Parathyroid adenoma (tissue), 2 donors: ENCODE measurements around the gene SRSF6.

Source experiments
- H2AFZ ChIP-seq: fragments of 300-600 bp; sonication (generic); one replicate; pipeline ENCODE4 v1.7.0; 2017; ENCODE audit warnings: antibody characterized with exemption, mild to moderate bottlenecking
- H3K27ac ChIP-seq: fragments of 300-600 bp; sonication (generic); one replicate; pipeline ENCODE4 v1.7.0; 2017
- H3K27me3 ChIP-seq: fragments of 300-600 bp; sonication (generic); one replicate; pipeline ENCODE4 v1.7.0; 2017; ENCODE audit warnings: low read length; ENCODE audit not compliant: control insufficient read depth, insufficient read depth
- H3K36me3 ChIP-seq: fragments of 300-600 bp; sonication (generic); one replicate; pipeline ENCODE4 v1.7.0; 2017; ENCODE audit warnings: low read length; ENCODE audit not compliant: control insufficient read depth, insufficient read depth
- H3K4me1 ChIP-seq: fragments of 300-600 bp; sonication (generic); one replicate; pipeline ENCODE4 v1.7.0; 2017; ENCODE audit warnings: control low read depth
- H3K4me2 ChIP-seq: fragments of 300-600 bp; sonication (generic); one replicate; pipeline ENCODE4 v1.7.0; 2017; ENCODE audit warnings: low read length
- H3K4me3 ChIP-seq: fragments of 300-600 bp; sonication (generic); one replicate; pipeline ENCODE4 v1.7.0; 2017; ENCODE audit warnings: low read depth, low read length
- H3K79me2 ChIP-seq: fragments of 300-600 bp; sonication (generic); one replicate; pipeline ENCODE4 v1.7.0; 2017; ENCODE audit warnings: control low read depth
- H3K9ac ChIP-seq: fragments of 300-600 bp; sonication (generic); one replicate; pipeline ENCODE4 v1.7.0; 2017; ENCODE audit warnings: mild to moderate bottlenecking
- H3K9me3 ChIP-seq: fragments of 300-600 bp; sonication (generic); one replicate; pipeline ENCODE4 v1.7.0; 2017; ENCODE audit warnings: low read length; ENCODE audit not compliant: control insufficient read depth
- CTCF ChIP-seq: fragments of 300-600 bp; sonication (generic); IDR thresholded peaks from one replicate; pipeline ENCODE4 v1.7.0; 2017; ENCODE audit warnings: antibody characterized with exemption, mild to moderate bottlenecking
- donor health status: primary hyperparathyroidism.

SRSF6 gene

DNA sequence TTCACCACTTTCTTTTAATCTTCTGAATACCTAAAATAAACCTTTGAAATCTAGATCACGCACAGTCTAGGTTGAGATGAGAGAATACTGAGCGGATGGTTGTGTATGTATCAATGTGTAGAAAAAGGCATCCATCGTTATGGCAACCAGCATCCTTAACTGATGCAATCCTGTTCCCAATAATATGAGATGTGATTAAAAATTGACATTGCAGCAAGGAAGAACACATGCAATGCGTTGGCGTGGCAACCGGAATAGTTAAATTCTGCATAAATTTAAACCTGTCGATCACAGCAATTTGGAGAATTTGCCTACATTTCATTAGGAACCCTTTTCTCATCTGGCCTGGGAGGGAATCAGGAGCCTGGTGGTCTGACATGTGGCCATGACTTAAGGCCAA, 48.5 kb downstream of the SRSF6 start:
- Histone ChIP-seq H3K9me3 (no peaks in the 10 kb centered on the region), H3K4me2 (no peak overlapping the region), H3K27ac (no peak overlapping the region), H3K4me1 (no peaks in the 10 kb centered on the region), H3K27me3 (no peaks in the 10 kb centered on the region), H3K4me3 (no peak overlapping the region), H3K36me3 (no peaks in the 10 kb centered on the region), H2AFZ (no peak overlapping the region), H3K9ac (no peak overlapping the region), H3K79me2 (no peaks in the 10 kb centered on the region)
- TF ChIP-seq CTCF = no peak

GRCh38 chr20:43507150-43508080, 49.7 kb downstream of the SRSF6 start, which contains the start of gene L3MBTL1:
Gene L3MBTL1 (plus strand): TSS chr20:43507697. CDS start chr20:43513504, 5,807 bp downstream.
- Histone ChIP-seq H3K4me3 (peak within 1 kb of the TSS; percentile 64), H2AFZ (peak within 1 kb of the TSS; percentile 89), H3K27me3 (no peaks in the 10 kb centered on the region), H3K9ac (no peak within 1 kb of the TSS), H3K36me3 (no peaks in the 10 kb centered on the region), H3K9me3 (no peaks in the 10 kb centered on the region), H3K4me2 (peak within 1 kb of the TSS; percentile 71), H3K27ac (peak within 1 kb of the TSS; percentile 57), H3K79me2 (no peaks in the 10 kb centered on the region), H3K4me1 (no peaks in the 10 kb centered on the region)
- no peak for TF ChIP-seq CTCF

DNA sequence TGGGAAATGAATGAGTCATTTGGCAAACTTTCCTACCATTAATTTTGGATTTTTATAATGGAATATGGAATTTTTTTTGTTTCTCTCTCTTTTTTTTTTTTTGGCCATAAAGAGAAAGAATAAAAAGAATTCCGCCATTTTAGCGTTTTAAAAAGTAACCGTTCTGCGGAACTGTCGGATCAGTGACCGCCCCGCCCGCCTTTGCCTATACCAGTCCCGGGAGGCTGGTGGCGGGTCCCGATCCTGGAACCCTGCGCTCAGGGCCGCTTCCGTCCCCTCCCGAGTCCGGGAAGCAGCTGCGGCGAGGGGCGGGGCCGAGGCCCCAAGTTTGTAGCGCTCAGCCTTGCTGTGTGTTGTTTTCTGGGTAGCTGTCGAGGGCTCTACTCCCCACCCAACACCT, 50.4 kb downstream of the SRSF6 start:
- peak overlapping the region; percentile 64 for H3K4me3 ChIP-seq
- no peaks in the 10 kb centered on the region for H3K27me3 ChIP-seq
- H3K9me3 ChIP-seq = no peaks in the 10 kb centered on the region
- H3K4me2 ChIP-seq = peak overlapping the region; percentile 71
- no peak for TF ChIP-seq CTCF
- peak overlapping the region; percentile 57 for H3K27ac ChIP-seq
- no peaks in the 10 kb centered on the region for H3K36me3 ChIP-seq
- no peaks in the 10 kb centered on the region for H3K79me2 ChIP-seq
- H3K9ac ChIP-seq = no peak overlapping the region
- H3K4me1 ChIP-seq = no peaks in the 10 kb centered on the region
- H2AFZ ChIP-seq = peak overlapping the region; percentile 89

DNA sequence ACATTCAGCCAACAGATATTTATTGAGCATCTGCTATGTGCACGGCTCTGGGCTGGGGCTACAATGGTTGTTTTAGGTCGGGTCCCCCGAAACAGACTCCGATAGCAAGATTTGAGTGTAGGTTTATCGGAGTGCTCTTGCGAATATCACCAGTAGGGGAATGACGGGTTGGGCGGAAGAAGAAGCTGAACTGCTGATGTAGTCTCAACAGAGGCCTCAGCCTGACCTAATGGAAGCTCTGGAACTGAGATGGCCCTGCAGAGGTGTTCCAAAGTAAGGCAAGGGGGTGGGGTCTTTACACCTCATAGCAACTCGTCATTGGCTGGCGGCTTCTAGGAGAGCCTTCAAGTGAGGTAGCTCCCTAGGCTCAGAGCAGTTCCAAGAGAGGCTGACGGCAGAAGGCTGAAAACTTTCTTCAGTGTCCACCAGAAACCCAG, 50.9 kb downstream of the SRSF6 start:
- Histone ChIP-seq H3K4me1 (peaks cover 3% of the 10 kb centered on the region), H3K36me3 (no peaks in the 10 kb centered on the region), H3K9me3 (no peaks in the 10 kb centered on the region), H3K9ac (no peak overlapping the region), H2AFZ (peak overlapping the region; percentile 89), H3K27ac (peak overlapping the region; percentile 57), H3K4me2 (peak overlapping the region; percentile 71), H3K4me3 (peak overlapping the region; percentile 64), H3K27me3 (no peaks in the 10 kb centered on the region), H3K79me2 (no peaks in the 10 kb centered on the region)
- peak; percentile 21 for TF ChIP-seq CTCF
